Retinal pigment epithelial cell (primary cell): ENCODE results near the gene DDR2.

Experiments used
- DNase-seq: peaks from one replicate; pipeline ENCODE4 v3.0.0-alpha.2; 2010; ENCODE audit warnings: low read depth
- H3K4me3 ChIP-seq: 2 replicates; pipeline ENCODE4 v1.5.1; 2011; ENCODE audit warnings: mild to moderate bottlenecking, low read length, control low read depth, moderate library complexity
- TF ChIP-seq, protein P1 (sequence below): conservative IDR thresholded peaks from 2 replicates; pipeline ENCODE4 v1.5.1; 2011; ENCODE audit warnings: low read depth, low read length, control low read depth, inconsistent platforms

DDR2 gene

DNA sequence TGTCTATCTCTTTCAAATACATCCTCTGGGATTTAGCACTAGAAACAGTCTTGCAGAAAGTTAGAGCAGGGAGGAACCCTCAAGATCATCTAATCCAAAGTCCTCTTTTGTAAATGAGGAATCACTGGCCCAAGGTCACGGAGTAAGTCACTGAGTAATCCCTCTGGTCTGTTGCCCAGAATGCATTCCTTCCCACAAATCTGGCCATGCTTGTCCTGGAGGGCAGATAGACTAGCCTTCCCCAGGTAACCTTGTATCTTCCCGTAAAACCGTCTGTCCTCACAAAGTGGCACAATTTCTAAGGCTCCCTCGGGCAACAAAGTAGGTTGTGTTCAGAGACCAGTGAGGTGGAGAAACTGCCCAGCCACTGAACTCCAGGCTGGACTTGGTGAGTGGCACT, 46.2 kb downstream of the DDR2 start:
- H3K4me3 ChIP-seq, result no peak overlapping the region
- peak; percentile 54 for DNase-seq
- TF ChIP-seq, protein P1, sequence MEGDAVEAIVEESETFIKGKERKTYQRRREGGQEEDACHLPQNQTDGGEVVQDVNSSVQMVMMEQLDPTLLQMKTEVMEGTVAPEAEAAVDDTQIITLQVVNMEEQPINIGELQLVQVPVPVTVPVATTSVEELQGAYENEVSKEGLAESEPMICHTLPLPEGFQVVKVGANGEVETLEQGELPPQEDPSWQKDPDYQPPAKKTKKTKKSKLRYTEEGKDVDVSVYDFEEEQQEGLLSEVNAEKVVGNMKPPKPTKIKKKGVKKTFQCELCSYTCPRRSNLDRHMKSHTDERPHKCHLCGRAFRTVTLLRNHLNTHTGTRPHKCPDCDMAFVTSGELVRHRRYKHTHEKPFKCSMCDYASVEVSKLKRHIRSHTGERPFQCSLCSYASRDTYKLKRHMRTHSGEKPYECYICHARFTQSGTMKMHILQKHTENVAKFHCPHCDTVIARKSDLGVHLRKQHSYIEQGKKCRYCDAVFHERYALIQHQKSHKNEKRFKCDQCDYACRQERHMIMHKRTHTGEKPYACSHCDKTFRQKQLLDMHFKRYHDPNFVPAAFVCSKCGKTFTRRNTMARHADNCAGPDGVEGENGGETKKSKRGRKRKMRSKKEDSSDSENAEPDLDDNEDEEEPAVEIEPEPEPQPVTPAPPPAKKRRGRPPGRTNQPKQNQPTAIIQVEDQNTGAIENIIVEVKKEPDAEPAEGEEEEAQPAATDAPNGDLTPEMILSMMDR, result no peak

DNA sequence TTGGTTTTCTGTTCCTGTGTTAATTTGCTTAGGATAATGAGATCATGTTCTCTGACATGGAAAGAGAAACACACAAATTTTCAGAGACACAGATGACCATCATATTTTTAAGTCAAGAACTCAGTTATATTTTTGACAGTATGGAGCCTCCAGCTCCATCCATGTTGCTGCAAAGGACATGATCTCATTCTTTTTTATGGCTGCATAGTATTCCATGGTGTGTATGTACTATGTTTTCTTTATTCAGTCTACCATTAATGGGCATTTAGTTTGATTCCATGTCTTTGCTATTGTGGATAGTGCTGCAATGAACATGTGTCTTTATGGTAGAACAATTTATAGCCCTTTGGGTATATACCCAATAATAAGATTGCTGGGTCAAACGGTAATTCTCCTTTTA, 47.0 kb downstream of the DDR2 start:
- DNase-seq, result no peak
- no peak overlapping the region for H3K4me3 ChIP-seq
- TF ChIP-seq, protein P1, result no peak

- DNase-seq, result no peak
- H3K4me3 ChIP-seq, result no peak overlapping the region
- TF ChIP-seq, protein P1, result no peak
Observed at GRCh38 chr1:162680419-162681121, 48.3 kb downstream of the DDR2 start.

DNA sequence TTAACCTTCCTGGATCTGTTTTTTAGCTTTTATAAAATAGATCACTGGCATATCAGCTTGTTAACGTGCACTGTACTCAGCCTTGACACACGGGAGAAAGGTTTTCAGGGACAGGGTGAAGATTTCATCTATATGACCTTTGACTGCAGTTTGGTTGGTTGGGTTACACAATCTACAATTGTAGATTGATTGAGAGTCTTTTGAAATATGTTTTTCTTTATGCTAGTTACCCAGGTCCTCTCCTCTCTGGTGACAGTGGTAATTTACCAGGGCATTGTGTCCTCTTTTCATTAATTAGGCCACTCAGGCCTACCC, 48.8 kb downstream of the DDR2 start:
- no peak for DNase-seq
- TF ChIP-seq, protein P1, result no peak
- H3K4me3 ChIP-seq, result no peak overlapping the region

- no peak for DNase-seq
Observed at GRCh38 chr1:162682013-162682419, 49.8 kb downstream of the DDR2 start.

DNA sequence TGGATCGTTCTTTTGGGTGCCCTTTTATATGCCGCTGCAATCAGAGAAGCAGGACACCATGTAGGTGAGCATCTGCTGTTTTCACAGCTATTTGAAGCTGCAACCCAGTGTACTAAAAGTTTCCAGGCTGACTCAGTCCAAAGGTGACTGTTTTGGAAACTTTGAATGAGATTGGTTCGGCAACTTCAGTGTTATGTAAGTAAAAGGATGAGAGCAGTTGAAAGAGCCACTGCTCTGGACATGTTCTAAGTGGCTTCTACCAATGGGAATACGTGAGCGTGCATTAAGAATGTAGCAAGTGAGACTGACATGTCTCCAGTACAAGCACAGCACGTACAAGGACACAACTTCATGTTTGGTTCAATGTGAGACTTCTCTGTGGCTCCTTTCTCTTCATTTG, 55.6 kb downstream of the DDR2 start:
- TF ChIP-seq, protein P1, result no peak
- no peak for DNase-seq
- H3K4me3 ChIP-seq, result no peak overlapping the region

More at GRCh38 chr1:162682013-162682419, 49.8 kb downstream of the DDR2 start:
- no peak overlapping the region for H3K4me3 ChIP-seq
- TF ChIP-seq, protein P1, result no peak

DNA sequence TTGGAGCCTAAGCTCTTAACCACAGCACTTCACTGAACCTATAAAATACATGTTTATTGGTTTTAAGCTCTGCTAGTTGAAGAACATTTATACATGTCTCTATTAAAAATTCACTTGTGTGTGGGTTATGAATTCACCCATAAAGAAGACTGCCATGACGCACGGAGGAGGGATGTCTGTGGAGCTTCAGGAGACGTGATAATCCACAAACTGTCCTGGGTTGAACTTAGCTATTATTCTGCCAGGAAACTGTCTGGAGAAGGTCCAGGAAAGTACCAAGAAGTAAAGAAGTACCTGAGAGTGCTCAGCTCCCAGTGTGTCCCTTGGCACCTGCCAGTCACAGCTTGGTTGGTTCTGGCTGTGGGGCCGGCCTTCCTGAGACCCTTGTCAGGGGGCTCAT, 56.3 kb downstream of the DDR2 start:
- TF ChIP-seq, protein P1, result no peak
- no peak overlapping the region for H3K4me3 ChIP-seq
- DNase-seq, result no peak
